Pons (tissue), 1 donor: ENCODE measurements around the gene PTPRR.

Source experiments
- DNase-seq: peaks from one replicate; pipeline ENCODE4 v3.0.0-alpha.2; 2016; ENCODE audit warnings: low spot score

Gene PTPRR

DNA sequence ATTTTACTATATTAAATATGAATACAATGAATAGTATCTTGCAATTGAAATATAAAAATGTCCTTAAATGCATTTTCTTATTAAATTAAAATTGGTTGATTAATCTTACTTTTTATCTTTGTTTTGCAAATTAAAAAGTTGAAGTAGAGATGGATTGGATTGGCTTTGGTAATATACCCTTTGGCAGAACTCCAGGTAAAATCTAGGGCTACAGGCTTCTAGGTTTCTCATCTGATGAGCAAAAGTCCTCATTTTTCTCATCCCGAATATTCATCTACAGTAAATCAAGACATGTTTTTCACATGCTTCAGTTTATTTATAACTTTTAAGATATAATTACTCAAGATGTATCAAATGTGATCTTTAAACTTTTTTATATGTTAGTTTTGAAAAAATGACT is 2.2 kb downstream of the PTPRR start:
- no peak for DNase-seq

DNA sequence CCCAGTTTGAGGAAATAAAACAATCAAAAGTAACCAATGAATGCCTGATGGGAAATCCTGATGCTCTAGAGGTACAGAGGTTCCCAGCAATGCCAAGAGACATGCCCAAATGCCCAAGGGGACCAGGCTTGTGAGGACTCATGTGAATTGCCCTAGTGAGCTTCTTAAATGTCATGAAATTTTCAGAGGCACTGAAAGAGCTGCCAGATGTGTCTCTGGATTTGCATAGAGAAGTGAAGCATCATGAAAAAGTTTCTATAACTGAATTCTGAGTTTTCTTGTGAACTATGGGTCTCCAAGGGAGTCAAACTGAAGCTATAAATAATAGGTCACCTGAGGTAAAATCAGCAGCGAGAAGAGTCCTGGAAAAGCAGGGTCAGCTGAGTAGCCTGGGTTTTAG is 9.9 kb downstream of the PTPRR start:
- no peak for DNase-seq

DNA sequence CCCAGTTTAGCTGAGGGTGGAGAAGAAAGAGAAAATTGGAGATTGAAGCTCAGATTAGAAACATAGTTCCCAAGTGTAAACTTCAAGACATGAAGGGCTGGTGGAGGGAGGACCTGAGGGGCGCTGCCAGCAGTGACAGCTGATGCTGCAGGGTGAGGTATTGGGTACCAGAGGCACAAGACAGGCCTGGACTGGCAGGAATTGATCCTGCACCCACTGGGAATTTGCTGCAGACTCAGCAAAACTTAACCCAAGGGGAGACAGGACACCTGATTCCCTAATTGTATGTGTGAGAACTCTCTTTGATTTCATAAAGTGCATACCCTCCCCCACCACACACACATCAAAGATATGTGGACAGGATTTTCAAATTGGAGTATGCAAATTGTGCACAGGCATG is 11.6 kb downstream of the PTPRR start:
- DNase-seq, result no peak

DNA sequence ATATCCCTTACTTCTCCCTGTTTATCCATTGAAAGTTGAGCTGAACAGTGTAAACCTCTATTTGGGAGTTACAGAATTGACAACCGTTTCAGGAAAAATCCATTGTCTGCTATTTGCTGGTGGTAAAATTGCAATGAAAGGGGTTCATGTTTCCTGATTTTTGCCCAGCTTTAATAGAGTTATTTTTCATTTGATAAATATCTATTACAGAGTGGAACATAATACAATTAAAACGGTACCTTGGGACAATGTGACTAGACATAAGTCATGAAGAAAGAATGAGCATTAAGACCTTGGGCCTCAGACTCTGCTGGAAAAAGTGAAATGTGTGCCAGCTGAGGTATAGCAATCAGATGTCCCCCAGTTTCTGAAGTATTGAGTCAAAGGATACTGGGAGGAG is 13.1 kb downstream of the PTPRR start:
- no peak for DNase-seq

DNA sequence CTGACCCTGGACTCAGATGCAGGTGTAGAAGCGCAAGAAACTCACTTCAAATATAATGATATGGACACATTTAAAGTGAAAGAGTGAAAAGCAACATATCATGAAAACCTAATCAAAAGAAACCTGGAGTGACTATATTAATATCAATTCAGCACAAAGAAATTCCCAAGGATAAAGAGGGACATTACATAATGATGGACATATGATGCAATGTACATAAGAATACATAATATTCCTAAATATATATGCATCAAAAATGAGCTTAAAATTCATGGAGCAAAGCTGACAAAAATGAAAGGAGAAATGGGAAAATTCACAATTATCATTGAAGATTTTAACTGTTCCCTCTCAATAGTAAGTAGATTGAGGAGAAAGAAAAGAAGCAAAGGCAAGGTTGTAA is 24.6 kb downstream of the PTPRR start:
- no peak for DNase-seq

DNA sequence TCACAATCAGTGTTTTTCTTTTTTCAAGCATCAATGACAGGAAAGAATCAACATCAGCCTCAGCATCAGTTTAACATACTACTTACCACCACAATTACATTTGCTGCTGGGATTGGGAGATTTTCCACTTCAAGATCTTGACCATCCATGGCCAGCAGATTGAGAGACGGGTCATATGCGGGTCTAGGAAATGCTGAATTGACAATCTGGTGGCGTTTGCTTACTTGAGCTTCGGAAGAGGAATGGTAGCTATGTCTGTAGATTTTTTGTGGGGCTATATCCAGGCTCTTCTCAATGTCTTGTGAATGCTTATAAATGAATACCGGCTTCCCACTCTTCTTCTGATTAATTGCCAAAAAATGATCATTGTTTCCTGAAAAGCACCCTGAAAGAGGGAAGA is 27.9 kb downstream of the PTPRR start:
- DNase-seq, result no peak

DNA sequence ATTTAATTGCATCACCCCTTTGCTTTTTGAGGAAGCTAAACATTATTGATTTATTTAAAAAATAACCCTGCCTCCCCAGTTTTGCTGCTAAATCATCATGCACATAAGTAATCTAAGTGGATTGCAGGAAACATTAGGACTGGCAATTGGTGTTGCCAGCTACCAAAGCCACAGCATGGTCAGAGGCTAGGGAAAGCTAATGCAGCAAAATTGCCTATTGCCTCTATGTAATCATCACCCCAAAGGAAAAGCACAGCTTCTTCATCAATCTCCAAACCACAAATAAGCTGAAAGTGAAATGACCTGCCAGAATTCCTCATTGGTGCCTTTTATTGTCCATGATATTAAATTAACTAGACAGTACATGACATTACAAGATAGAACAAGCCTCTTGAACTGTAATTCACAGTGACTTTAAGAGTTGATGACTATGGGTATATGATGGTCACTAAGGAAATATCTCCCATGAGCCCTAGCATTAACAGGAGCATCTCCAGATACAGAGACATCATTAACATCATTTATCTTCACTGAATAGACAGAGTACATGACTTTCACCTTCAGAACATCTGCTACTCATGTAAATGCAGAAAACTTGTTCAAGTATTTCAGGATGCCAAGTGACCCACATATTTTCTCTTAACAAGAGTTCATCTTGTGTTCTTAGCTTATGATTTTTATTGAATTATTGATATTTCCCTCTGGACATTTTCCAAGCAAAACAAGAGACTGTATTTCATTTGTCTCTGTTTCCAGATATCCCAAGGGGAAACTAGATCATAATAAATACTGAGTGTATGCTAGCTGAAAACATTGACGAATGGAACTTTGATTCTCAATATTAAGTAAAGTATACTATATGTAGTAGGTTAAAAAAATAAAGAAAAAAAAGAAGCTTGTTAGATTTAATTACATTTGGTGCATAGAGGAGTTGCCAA is 29.4 kb downstream of the PTPRR start:
- peak; percentile 3 for DNase-seq

DNA sequence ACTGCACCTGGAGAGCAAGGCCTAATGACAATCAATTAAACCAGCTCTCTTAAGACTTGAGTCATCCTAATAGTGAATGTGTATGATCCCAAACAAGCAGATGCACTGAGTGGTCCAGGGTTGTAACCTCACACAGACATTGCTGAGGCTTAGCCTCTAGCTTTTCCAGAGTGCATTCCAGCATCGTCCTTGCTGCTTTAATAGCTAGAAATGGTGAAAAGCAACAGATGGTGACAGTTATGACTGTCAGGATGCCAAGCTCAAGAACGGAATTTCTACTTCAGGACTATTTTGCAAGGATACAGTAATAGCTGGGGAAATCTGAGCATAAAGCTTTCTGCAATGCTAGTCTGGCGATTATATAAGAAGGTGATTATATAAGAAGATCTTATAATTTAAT is 34.6 kb downstream of the PTPRR start:
- DNase-seq, result no peak

DNA sequence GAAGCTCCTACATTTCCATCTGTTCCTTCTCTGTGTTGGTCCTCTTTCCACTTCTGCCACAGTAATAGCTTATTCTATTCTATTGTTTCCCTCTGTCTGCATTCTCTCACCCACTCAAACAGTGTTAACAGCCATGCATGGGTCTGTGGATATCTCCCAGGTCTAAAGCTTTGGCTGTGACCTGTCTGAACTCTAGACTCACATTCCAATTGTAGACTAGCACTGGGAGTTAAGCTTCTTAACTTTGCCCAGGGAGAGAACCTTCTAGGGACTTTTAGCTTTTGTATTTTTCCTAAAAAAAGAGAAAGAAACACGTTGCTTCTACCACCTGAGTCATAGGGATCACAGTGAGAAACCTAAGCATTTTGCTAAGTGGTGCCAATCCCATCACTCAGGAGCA is 36.7 kb downstream of the PTPRR start:
- DNase-seq, result no peak

DNA sequence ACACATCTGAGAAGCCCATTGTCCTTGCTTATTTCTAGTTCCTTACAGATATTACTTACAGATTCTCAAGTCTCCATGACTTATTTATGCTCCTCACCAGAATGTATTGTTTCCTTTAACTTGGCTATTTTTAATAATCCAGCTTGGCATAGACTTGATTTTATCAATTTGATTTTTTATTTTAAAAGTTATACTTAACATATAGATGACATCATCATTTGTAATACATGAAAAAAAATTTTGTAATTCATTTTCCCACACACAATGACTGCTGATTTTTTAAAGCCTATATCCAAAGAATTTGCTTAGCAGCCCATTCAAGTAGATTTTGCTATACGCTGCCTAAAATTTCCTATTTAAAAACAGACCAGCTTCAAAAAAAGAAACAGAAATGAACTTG is 39.8 kb downstream of the PTPRR start:
- no peak for DNase-seq

DNA sequence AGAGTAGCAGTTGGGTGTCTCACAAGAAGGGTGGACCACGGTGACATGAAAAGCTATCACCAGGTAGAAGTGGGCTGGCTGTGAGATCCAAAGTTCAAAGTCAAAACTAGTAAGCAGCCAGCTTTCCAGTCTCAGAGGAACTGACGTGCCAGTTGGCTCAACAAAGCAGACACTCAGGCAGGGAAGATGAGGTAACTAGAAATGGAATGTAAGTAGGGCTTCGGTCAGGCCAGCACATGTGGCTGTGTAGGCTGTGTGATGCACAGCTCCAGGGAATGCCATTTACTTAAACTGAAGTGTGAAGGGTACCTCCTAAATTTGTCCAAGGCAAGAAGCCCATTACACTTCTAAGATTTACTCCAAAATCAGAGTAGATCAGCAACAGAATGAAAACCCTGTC is 43.6 kb downstream of the PTPRR start:
- no peak for DNase-seq

DNA sequence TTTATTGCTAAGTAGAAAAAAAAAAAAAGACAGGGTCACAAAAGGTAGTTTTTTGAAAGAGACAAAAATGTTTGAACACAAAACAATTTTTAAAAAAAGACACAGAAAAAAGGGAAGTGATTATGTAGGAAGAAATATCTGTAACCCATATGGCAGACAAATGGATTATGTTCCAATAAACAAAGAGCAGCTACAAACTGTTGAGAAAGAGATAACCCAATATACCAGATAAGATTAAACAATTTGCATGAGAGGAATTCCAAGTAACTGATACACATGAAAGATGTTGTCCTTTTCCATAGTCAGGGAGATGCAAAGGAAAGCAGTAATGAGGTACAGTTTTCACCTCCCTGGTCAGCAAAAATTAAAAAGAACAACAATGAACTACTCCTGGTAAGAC is 44.9 kb downstream of the PTPRR start:
- no peak for DNase-seq

DNA sequence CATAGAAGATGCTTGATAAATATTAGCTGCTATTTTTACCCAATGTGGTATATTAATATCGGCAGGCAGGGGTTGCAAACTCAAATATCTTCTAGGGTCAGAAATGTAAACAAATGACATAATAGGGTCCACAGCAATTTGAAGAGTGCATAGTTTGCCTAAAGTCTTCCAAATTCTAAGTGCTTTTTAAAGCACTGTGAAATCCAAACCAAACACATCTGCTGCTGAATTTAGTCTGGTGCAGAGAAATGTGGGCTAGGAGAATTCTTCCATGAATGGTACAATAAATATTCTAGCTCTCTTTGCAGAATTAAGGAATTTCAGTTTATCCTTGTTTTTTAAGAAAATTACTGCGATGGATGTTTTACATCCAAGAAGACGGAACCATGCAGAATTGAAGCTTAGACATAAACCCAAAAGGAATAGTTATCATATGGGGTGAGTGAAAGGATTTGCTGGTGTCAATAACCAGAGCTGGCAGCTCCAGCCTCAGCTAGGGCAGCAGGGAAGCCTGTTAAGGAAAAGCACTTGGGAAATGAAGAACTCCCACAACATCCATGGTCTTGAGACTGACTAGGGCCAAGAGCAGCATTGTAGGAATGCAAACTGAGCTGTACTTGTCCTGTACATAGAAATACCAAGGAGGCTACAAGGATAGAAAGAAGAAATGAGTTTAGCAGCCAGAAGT is 65.5 kb downstream of the PTPRR start:
- no peak for DNase-seq

DNA sequence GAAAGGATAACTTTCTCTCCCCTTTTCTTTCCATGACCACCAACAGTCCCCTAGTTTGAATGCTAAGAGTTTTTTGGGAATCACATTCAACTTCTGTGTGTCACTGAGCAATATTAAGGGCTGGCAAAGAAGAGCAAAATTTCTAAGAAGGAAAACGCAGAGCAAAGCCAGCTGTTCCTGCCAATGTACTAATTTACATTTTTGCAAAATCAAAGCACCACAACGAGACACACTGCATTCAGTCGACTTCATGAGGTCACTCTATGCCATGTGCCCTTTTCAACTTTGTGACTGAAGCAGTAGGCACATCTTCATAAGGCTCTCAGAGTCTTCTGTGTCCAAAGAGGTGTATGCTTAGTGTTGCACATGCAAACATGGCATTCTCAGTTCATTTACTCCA is 66.4 kb downstream of the PTPRR start:
- no peak for DNase-seq

DNA sequence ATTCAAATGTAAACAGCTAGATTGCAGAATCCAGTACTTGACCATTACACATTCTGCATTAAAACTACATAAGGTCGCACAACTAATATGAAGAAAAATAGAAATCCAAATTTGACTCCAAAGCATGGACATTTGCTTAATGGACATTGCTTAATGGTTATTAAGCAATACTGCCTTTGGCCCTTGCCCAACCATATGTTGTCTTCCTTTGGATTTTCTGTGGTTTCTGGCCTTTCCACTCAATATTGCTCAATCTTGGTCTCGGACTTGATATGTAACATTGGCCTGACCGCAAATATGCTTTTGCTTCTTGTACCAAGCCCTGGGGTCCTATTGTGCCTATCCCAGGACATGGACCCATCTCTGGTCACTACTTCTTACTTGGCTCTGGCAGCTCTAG is 67.2 kb downstream of the PTPRR start:
- no peak for DNase-seq

DNA sequence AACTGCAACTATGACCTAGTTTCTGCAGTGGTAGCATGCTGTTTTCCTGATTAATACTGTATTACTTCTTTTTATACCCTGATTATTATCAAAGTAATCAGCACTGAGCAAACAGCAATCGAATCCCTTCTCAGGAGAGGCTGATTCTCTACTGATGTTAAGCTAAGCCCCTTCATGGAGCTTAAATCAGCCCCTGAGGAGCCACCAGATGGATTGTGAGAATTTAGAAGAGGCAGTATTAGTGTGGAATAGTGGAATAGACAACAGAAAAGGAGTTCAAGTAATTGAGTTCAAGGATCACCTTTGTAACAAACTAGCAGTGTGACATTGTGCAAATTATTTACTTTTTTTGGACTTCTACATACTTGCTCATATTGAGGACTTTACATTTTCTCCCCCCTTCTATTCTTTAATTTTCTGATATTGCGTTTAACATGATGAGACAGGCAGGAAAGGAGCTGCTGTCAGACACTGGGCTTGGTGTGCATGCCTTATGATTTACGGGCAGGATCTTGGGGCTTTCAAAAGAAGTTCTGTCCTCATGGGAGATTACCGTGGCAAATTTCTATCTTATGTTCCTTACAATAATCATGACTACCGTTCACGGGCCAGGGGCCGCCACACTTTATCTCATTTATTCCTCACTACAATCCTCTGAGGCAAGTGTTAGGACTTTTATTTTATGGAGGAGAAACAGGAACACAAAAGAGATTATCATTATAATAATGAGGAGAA is 68.0 kb downstream of the PTPRR start:
- DNase-seq, result no peak

DNA sequence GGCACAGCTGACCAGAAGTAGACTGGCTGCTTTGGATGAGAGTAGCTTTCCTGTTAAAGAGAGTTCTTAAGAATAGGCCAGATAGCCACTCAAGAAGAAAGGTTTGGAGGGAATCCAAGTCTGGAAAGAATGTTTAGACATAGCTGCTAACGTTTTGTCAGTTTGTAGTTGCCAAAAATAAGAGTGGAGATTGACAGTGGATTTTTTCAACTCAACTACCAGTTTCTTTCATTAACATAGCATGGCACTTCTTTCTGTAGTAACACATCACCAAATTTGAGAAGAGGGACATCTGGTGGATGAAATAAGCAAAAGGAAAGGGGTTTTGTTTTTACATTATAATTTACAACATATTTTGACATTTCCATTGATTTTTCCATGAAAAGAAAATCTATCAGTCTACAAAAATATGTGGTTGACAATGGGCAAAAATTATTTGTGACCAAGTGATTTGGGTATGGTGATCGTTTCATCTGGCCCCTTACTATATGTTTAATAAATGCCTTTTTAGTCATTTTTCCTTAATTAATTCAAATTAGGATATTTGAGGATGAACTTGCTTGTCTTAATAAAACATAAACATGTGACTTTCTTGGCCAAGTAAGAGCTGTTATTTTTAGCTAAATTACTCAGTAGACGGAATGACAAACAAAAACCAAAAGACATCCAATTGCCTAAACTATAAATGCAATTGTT is 71.1 kb downstream of the PTPRR start:
- peak; percentile 66 for DNase-seq

DNA sequence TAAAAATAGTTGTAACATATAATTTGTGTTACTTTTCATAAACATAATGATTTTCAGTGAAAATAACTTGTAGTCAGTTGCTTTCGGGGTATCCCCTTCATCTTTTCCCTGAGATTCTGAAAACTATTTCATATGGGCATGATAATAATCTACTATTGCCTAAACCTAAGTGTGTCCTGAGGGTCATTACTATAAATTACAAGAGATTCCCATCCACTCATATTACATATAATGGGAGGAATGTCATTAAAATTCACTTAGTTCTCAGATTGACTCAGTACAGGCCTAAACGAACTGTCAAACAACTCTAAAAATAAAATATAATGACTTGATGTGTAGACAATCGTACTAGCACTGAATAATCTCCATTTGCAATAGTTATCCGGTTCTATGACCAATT is 72.7 kb downstream of the PTPRR start:
- DNase-seq, result no peak

DNA sequence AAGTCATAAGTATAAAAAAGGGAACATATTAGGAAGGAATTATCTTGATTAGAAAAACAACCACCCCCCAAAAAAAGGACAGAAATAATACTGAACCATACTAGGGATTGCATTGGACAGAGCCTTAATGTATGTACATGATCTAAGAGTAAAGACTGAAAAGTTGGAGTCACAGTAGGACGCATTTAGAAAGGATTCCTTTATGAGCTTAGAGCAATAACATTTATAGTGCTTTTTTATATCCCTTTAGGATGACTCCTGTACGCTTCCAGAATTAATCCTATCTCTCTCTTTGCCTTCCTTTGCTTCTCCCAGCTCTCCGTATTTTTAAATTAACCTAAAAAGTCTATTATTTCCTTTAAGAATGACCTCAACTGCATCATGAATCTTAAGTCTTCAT is 75.3 kb downstream of the PTPRR start:
- DNase-seq, result no peak

DNA sequence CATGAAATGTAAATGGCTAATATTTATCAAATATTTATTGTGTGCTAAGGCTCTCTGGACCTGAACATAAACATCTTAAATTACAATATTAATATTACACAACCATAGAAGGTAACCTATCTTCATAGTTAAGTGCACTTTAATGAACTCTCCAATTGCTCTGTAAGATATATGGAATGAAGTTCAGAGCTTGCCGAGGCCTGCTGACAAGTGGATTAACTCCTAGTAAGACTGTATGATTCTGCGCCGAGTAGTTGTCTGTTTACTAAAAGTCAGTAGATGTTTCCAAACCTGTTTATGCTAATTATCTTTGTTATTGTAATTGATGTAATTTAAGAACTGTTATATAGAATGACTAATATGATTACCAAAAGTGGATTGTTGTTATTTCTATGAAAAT is 77.2 kb downstream of the PTPRR start:
- DNase-seq, result no peak

DNA sequence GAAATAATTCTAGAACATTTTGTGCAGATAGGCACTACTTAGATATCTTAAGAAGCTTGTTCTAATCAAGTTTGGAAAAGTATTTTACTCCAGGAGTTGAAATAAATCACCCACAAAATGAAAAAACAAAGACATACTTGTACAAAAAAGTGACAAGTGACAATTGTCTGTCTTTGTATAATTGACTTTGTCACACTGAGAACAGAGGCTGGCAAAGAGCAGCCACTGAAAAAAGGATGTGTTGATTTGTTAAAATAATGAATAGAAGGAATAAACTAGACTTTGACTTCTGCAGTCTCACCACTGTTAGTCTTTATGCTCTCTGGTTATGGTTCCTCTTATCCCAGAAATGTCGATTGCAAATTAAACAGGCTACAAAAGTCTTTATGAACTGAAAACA is 77.6 kb downstream of the PTPRR start:
- DNase-seq, result peak; percentile 97

DNA sequence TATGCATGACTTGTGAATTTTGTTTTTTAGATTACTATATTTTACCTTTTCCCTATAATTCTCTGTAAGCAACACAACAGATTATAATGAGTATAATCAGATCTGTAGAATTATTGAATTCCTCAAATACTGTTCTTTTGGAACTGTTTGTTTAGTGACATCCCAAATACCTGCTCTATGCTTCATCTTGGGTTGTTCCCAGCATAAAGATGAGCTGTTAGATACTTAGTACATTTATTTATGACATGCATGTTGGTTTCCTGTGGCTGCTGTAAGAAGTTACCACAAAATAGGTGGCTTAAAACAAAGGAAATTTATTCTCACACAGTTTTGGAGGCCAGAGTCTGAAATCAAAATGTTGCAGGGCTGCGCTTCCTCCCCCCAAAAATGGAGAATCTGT is 78.4 kb downstream of the PTPRR start:
- DNase-seq, result no peak
